ENCODE results near the gene ERMP1.

GRCh38 chr9:5767968-5768932 lies 64.7 kb downstream of the ERMP1 start:
- TF ChIP-seq POLR2A (IDR thresholded peaks at IDR 0.05; ENCODE audit: low read length) (no peak), GATA1 (IDR thresholded peaks at IDR 0.05; ENCODE audit: low read depth, low read length) (no peak)

Measured in erythroblast (primary cell).